Testis (tissue), 3 donors: ENCODE measurements around the gene STAC. TPM values are rescaled to one million over a fixed set of nuclear protein-coding genes. Genes with fewer than 3 reads are reported as not detected.

Experiments used
- DNase-seq: peaks from one replicate; pipeline ENCODE4 v3.0.0-alpha.2; 2019
- H3K27ac ChIP-seq, 2 donors: fragments of 200-600 bp; sonication (generic); one replicate each; pipeline ENCODE4 v1.5.1; 2019
- H3K27me3 ChIP-seq: fragments of 200-600 bp; sonication (generic); one replicate; pipeline ENCODE4 v1.5.1; 2019
- H3K36me3 ChIP-seq: fragments of 200-600 bp; sonication (generic); one replicate; pipeline ENCODE4 v1.5.1; 2017; ENCODE audit warnings: low read depth; ENCODE audit errors: missing control alignments
- H3K4me1 ChIP-seq: fragments of 200-600 bp; sonication (generic); one replicate; pipeline ENCODE4 v1.5.1; 2019
- H3K4me3 ChIP-seq, 2 donors: fragments of 200-600 bp; sonication (generic); one replicate each; pipeline ENCODE4 v1.5.1; 2017 to 2019
- H3K9me3 ChIP-seq: fragments of 200-600 bp; sonication (generic); one replicate; pipeline ENCODE4 v1.5.1; 2017
- POLR2A ChIP-seq: fragments of 450-650 bp; IDR thresholded peaks from one replicate; pipeline ENCODE4 v1.6.1; 2017; ENCODE audit warnings: antibody characterized with exemption, mild to moderate bottlenecking, moderate library complexity
- WGBS, 2 donors: methylation state at CpG; one replicate each; pipeline ENCODE4 v1.1.5; 2018; 5-methylcytosine and 5-hydroxymethylcytosine counted together
- intact Hi-C: fragments of 100-400 bp; cut with DNase I; formaldehyde crosslinking; loops from one replicate; pipeline ENCODE4 v1.15.1; 2023; ENCODE audit warnings: low total_unique reads
- polyA plus RNA-seq: library from polyadenylated mRNA; stranded (reverse); fragments of 350-450 nt; fragmentation: Illumina TruSeq; extraction: RNeasy Lipid Tissue Mini Kit (QIAGEN cat#74804); gene quantifications from one replicate; pipeline ENCODE4 v1.2.3, GENCODE V29; 2014; ENCODE audit warnings: low read depth, low replicate concordance; ENCODE audit not compliant: insufficient read depth
- total RNA-seq, 2 donors: library from RNA; depleted of rRNA; stranded (reverse); fragments of >200 nt; gene quantifications; one replicate each; pipeline ENCODE4 v1.2.3, GENCODE V29; 2016
- TF ChIP-seq, protein P1 (sequence below), 3 experiments: fragments of 450-650 bp in 2 of 3; fragments of 200-600 bp in 1 of 3; sonication (generic) in 1 of 3; IDR thresholded peaks; one replicate each; pipeline ENCODE4 v1.5.1; 2016 to 2019; ENCODE audit warnings: antibody characterized with exemption in 3 of 3, mild to moderate bottlenecking in 2 of 3, moderate library complexity in 1 of 3

Gene STAC
- total and polyA plus RNA-seq, 3 donors from 2014 or later: 4.8 to 9.4 (median 7.1) TPM

DNA sequence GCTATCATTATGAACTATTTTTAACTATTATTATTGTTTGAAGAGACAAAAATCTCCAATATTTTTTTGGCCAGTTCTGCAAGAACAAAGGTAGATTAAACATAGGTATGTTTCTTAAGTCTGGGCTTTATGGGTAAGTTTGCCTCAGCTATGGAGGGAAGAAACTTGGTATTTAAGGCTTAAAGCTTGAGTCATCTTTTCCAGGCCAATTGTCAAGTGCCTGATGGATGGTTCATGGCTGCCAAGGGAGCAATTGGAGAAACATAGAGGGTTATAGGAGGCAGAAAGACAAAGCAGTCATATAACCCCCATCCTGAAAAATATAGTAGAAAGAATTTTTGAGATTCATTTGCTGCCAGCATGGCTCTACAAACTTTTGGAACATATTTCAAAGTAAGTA lies 7.2 kb upstream of the STAC start:
- DNase-seq: no peak
- Histone ChIP-seq H3K27me3 (no peaks in the 10 kb centered on the region), H3K27ac (no peak overlapping the region)

DNA sequence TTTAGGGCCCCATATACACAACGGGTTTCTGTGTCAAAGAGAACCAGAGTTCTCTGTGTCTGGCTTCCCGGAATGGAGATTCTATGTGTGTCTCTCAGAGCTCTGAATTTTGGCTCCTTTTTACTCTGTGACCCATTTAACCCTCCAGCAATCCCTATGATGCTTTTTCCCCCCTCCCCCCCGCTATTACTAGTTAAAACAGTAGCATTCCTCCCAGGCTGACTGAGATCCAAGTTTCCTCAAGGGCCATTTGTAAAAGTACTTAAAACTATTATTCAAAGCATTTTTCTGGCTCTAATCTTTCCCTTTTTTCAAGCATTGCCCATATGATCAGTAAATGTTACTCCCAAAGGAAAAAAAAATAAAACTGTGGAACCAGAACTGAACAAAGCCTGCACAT lies 6.6 kb upstream of the STAC start:
- Histone ChIP-seq H3K36me3 (no peaks in the 10 kb centered on the region), H3K4me3 (no peak overlapping the region), H3K4me1 (no peaks in the 10 kb centered on the region), H3K9me3 (no peaks in the 10 kb centered on the region), H3K27me3 (no peaks in the 10 kb centered on the region), H3K27ac (no peak overlapping the region)
- 80 to 89% methylated on average over 3 of the region's 3 CpGs for WGBS, 2 donors
- TF ChIP-seq, protein P1, sequence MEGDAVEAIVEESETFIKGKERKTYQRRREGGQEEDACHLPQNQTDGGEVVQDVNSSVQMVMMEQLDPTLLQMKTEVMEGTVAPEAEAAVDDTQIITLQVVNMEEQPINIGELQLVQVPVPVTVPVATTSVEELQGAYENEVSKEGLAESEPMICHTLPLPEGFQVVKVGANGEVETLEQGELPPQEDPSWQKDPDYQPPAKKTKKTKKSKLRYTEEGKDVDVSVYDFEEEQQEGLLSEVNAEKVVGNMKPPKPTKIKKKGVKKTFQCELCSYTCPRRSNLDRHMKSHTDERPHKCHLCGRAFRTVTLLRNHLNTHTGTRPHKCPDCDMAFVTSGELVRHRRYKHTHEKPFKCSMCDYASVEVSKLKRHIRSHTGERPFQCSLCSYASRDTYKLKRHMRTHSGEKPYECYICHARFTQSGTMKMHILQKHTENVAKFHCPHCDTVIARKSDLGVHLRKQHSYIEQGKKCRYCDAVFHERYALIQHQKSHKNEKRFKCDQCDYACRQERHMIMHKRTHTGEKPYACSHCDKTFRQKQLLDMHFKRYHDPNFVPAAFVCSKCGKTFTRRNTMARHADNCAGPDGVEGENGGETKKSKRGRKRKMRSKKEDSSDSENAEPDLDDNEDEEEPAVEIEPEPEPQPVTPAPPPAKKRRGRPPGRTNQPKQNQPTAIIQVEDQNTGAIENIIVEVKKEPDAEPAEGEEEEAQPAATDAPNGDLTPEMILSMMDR (IDR thresholded peaks at IDR 0.05): no peak
- TF ChIP-seq POLR2A: no peak
- intact Hi-C loops: no loop called here
- no peak for DNase-seq

More for the DNA sequence above, 7.2 kb upstream of the STAC start:
- H3K36me3 ChIP-seq: no peaks in the 10 kb centered on the region
- H3K4me1 ChIP-seq: no peaks in the 10 kb centered on the region
- TF ChIP-seq, protein P1 (IDR thresholded peaks at IDR 0.05): no peak
- TF ChIP-seq POLR2A: no peak
- intact Hi-C loops: no loop called here
- no peaks in the 10 kb centered on the region for H3K9me3 ChIP-seq
- no peak overlapping the region for H3K4me3 ChIP-seq

DNA sequence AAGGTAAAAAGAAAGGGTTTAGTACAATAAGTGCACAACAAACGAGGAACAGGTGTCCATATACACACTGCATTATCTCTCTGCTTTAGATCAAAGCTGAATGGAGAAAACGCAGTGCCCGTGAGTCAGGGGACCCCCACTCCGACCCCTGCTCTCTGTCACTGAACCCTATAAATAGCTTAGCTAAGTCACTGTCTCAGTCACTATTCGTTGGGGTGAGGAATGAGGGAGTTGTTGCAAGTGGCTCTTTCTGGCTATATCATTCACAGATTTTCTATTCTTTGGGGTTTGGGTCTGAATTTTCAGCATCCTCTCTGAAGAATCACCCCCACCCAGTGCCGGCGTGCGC lies 458 bp upstream of the STAC start:
- 14 to 16% methylated on average over 8 of the region's 8 CpGs for WGBS, 2 donors
- intact Hi-C loops: no loop called here
- Histone ChIP-seq H3K4me3 (peak overlapping the region; percentile 48 to 69), H3K27me3 (no peaks in the 10 kb centered on the region), H3K4me1 (peaks cover 6% of the 10 kb centered on the region), H3K27ac (no peak overlapping the region), H3K36me3 (no peaks in the 10 kb centered on the region), H3K9me3 (no peaks in the 10 kb centered on the region)
- TF ChIP-seq, protein P1 (IDR thresholded peaks at IDR 0.05): no peak
- no peak for TF ChIP-seq POLR2A
- no peak for DNase-seq

DNA sequence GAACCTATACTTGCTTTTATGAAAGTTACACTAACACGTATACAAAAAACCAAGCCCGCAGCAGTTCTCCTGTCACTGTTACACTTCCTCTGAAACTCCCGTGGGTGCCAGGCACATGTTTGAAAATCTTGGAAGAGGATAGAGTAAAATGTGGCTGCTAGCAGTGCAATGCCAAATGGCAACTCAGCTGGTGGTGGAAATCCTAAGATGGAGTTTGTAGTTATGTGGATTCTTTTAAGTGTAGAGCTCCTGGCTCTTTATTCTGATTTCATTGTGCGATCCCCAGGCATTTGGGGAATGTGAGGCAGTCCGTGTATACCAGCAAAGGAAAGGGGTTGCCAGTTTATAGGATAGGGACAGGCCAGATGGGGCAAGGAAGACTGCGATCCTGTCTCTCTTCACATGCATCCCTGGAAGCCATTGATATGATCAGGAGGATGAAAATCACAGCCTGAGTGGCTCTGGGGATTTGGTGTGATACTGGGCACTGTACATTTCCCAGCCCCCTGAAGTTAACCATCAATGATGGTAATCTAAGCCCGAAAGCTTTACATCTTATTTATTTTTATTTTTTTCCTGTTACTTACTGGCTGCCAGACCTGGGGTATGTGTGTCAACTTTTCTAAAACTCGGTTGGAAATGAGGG lies 1.1 kb downstream of the STAC start:
- intact Hi-C loops: no loop called here
- H3K27ac ChIP-seq: no peak overlapping the region
- H3K4me1 ChIP-seq: peaks cover 6% of the 10 kb centered on the region
- WGBS, 2 donors: 52 to 53% methylated on average over 8 of the region's 8 CpGs
- no peak overlapping the region for H3K4me3 ChIP-seq
- H3K27me3 ChIP-seq: no peaks in the 10 kb centered on the region
- TF ChIP-seq, protein P1 (IDR thresholded peaks at IDR 0.05): no peak
- TF ChIP-seq POLR2A: no peak
- H3K9me3 ChIP-seq: no peaks in the 10 kb centered on the region
- no peak for DNase-seq
- no peaks in the 10 kb centered on the region for H3K36me3 ChIP-seq

DNA sequence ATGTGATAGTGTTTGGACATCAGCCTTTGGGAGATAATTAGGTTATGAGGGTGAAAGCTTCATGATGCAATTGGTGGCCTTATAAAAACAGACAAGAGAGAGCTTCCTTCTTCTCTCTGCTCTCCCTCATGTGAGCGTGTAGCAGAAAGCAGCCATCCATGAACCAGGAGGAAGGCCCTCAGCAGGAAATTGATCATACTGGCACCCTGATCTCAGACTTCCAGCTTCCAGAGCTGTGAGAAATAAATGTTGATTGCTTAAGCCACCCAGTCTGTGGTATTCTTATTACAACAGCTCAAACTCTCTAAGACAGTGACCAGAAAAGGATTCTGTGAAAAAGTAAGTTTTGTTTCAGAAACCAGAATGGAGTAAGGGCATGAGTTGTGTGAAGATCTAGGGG lies 13.3 kb downstream of the STAC start:
- H3K27me3 ChIP-seq: no peaks in the 10 kb centered on the region
- no peak overlapping the region for H3K27ac ChIP-seq
- intact Hi-C loops: no loop called here
- H3K36me3 ChIP-seq: no peaks in the 10 kb centered on the region
- H3K4me1 ChIP-seq: no peaks in the 10 kb centered on the region
- DNase-seq: no peak
- H3K4me3 ChIP-seq: no peak overlapping the region
- 78% methylated on average over 1 of the region's 1 CpG for WGBS, 2 donors
- no peaks in the 10 kb centered on the region for H3K9me3 ChIP-seq
- TF ChIP-seq, protein P1 (IDR thresholded peaks at IDR 0.05): no peak
- no peak for TF ChIP-seq POLR2A
